WTC11 (cell line): ENCODE data around the gene PSD4. TPM values are rescaled to one million over a fixed set of nuclear protein-coding genes. Genes with fewer than 3 reads are reported as not detected.
A peak's percentile ranks its signal among the peaks of the same experiment; 100 is the strongest.

Source experiments
- ATAC-seq: fragments of 200-7000 bp; cut with Tn5 transposase; 2 replicates; pipeline ENCODE4 v1.10.0; 2021; ENCODE audit warnings: mild to moderate bottlenecking, moderate library complexity
- Bru-seq: library from RNA; stranded (reverse); fragments of 400-500 nt; gene quantifications from one replicate; lab custom pipeline; 2021; lab: Mats Ljungman, UMichigan
- CTCF ChIA-PET: fragments of 300-600 bp; sonication (Branson Sonifier 250); formaldehyde crosslinking; loops from one replicate; lab custom pipeline; 2021; ENCODE audit warnings: antibody characterized with exemption; lab: Charles Lee
- POLR2A ChIA-PET: fragments of 350-600 bp; sonication (Branson Sonifier 250); formaldehyde crosslinking; loops from one replicate; lab custom pipeline; 2021; ENCODE audit warnings: antibody characterized with exemption; lab: Charles Lee
- DNase-seq: peaks from one replicate; pipeline ENCODE4 v3.0.0; 2021; ENCODE audit warnings: low spot score
- H3K27ac Mint-ChIP-seq: 2 replicates; pipeline ENCODE4 v1.8.0; 2021; ENCODE audit warnings: mixed read lengths
- H3K27me3 Mint-ChIP-seq: 2 replicates; pipeline ENCODE4 v1.8.0; 2021; ENCODE audit warnings: low read depth, mild to moderate bottlenecking, moderate library complexity, mixed read lengths
- H3K36me3 Mint-ChIP-seq: 2 replicates; pipeline ENCODE4 v1.8.0; 2021; ENCODE audit warnings: mixed read lengths
- H3K4me1 Mint-ChIP-seq: 2 replicates; pipeline ENCODE4 v1.8.0; 2022; ENCODE audit warnings: mixed read lengths
- H3K4me3 Mint-ChIP-seq: 2 replicates; pipeline ENCODE4 v1.8.0; 2021; ENCODE audit warnings: mild to moderate bottlenecking, moderate library complexity, mixed read lengths
- H3K9me3 Mint-ChIP-seq: 2 replicates; pipeline ENCODE4 v1.8.0; 2021; ENCODE audit warnings: mixed read lengths
- ARID4B ChIP-seq: sonication (generic); formaldehyde crosslinking; IDR thresholded peaks from 2 replicates; pipeline ENCODE4 v1.8.0; 2023; ENCODE audit warnings: missing genetic modification reagents, mild to moderate bottlenecking, borderline replicate concordance
- CBFB ChIP-seq: sonication (generic); formaldehyde crosslinking; IDR thresholded peaks from 2 replicates; pipeline ENCODE4 v1.8.1; 2022; ENCODE audit warnings: mild to moderate bottlenecking, low read depth, missing genetic modification reagents
- FOXP1 ChIP-seq: sonication (generic); formaldehyde crosslinking; IDR thresholded peaks from 2 replicates; pipeline ENCODE4 v1.8.0; 2022; ENCODE audit warnings: missing genetic modification reagents, mild to moderate bottlenecking, moderate library complexity, borderline replicate concordance
- FOXP4 ChIP-seq: sonication (generic); formaldehyde crosslinking; IDR thresholded peaks from 2 replicates; pipeline ENCODE4 v1.8.0; 2022; ENCODE audit warnings: mild to moderate bottlenecking, missing genetic modification reagents
- IRF1 ChIP-seq: sonication (generic); formaldehyde crosslinking; IDR thresholded peaks from 2 replicates; pipeline ENCODE4 v1.8.0; 2023; ENCODE audit warnings: missing genetic modification reagents
- MLX ChIP-seq: sonication (generic); formaldehyde crosslinking; IDR thresholded peaks from 2 replicates; pipeline ENCODE4 v1.8.1; 2023; ENCODE audit warnings: mild to moderate bottlenecking, missing genetic modification reagents, moderate library complexity
- NR1H2 ChIP-seq: sonication (generic); formaldehyde crosslinking; IDR thresholded peaks from 2 replicates; pipeline ENCODE4 v1.9.0; 2021; ENCODE audit warnings: mild to moderate bottlenecking, moderate library complexity, missing genetic modification reagents
- RELA ChIP-seq: sonication (generic); formaldehyde crosslinking; IDR thresholded peaks from 2 replicates; pipeline ENCODE4 v1.8.1; 2022; ENCODE audit warnings: missing genetic modification reagents, mild to moderate bottlenecking, borderline replicate concordance
- ZNF396 ChIP-seq: fragments of 250-450 bp; sonication (Bioruptor Pico); IDR thresholded peaks from 2 replicates; pipeline ENCODE4 v1.8.0; 2021; ENCODE audit warnings: mild to moderate bottlenecking, moderate library complexity, borderline replicate concordance
- ZNF512 ChIP-seq: sonication (generic); formaldehyde crosslinking; IDR thresholded peaks from 2 replicates; pipeline ENCODE4 v1.8.1; 2022; ENCODE audit warnings: missing genetic modification reagents, borderline replicate concordance
- long read RNA-seq, 3 experiments: library from RNA in 1 of 3; library from capped mRNA in 1 of 3; library from polyadenylated mRNA in 1 of 3; unstranded in 2 of 3; stranded (forward) in 1 of 3; transcript quantifications; one replicate each; pipeline ENCODE4 v2.0.0, GENCODE V29; 2021
- total RNA-seq: library from RNA; stranded (reverse); gene quantifications from 3 replicates; pipeline ENCODE4 v1.2.3, GENCODE V29; 2021

Gene PSD4
- total RNA-seq (1.5 to 2.7 TPM (median 2.3 TPM) in 3 replicates), Bru-seq, nascent RNA (percentile 21 among the genes with signal in this experiment)
- long read RNA-seq, experiment 1, result 0 reads
- long read RNA-seq, experiment 2, partial matches to known transcripts, result 0 of 1 reads
- long read RNA-seq, experiment 2, other reads (novel, unspliced or antisense), result 1 of 1 reads
- long read RNA-seq, experiment 3, result 0 reads

GRCh38 chr2:113173542-113174375, at the start of gene PSD4:
TSS of gene PSD4 (plus strand) at chr2:113173971. CDS start at chr2:113182457, 8,486 bp downstream.
- Mint-ChIP-seq H3K4me3 (no peak within 1 kb of the TSS), H3K27ac (no peak within 1 kb of the TSS), H3K9me3 (no peaks in the 10 kb centered on the region; the same call in 1 of the 2 replicates), H3K4me1 (peaks cover 21% of the 10 kb centered on the region), H3K36me3 (no peaks in the 10 kb centered on the region), H3K27me3 (no peaks in the 10 kb centered on the region; the same call in 1 of the 2 replicates)
- TF ChIP-seq FOXP4 (CRISPR knock-in tag), result no peak
- POLR2A ChIA-PET, result no interaction called here
- CTCF ChIA-PET, result interaction anchor here (0.8 to 5.3 kb wide), 11 partner anchors 9 to 388 kb away, joined by 3 to 42 read pairs (median 4); no protein-coding TSS in a partner anchor
- ATAC-seq, result peak; percentile 54
- no peak for DNase-seq

GRCh38 chr2:113124181-113124961, 49.4 kb upstream of the PSD4 start:
- H3K9me3 Mint-ChIP-seq, result no peaks in the 10 kb centered on the region
- no peak for ATAC-seq
- no peak overlapping the region for H3K27ac Mint-ChIP-seq
- CTCF ChIA-PET, result interaction anchor here (1.3 kb wide), 1 partner anchor 13 kb away, joined by 4 read pairs; no protein-coding TSS in a partner anchor
- H3K4me3 Mint-ChIP-seq, result no peak overlapping the region
- DNase-seq, result no peak
- no peaks in the 10 kb centered on the region for H3K36me3 Mint-ChIP-seq
- TF ChIP-seq FOXP4 (CRISPR knock-in tag), result no peak
- TF ChIP-seq MLX (CRISPR knock-in tag), result no peak
- no peak for TF ChIP-seq ZNF396 (CRISPR knock-in tag)
- TF ChIP-seq ARID4B (CRISPR knock-in tag), result no peak
- TF ChIP-seq RELA (CRISPR knock-in tag), result no peak
- no peak for TF ChIP-seq FOXP1
- no peak for TF ChIP-seq CBFB (CRISPR knock-in tag)
- TF ChIP-seq ZNF512, result no peak
- no peak for TF ChIP-seq IRF1 (CRISPR knock-in tag)
- TF ChIP-seq NR1H2 (CRISPR knock-in tag), result no peak
- TF ChIP-seq, all 79 proteins: peak for 0
- Mint-ChIP-seq H3K27me3 (peaks cover 27% of the 10 kb centered on the region), H3K4me1 (no peaks in the 10 kb centered on the region)
- POLR2A ChIA-PET, result no interaction called here
